Erythroblast (primary cell): ENCODE data around the gene KRTAP3-1.
"Not testable (repeated sequence)": the region's sequence is repeated elsewhere in the genome, so short reads cannot be mapped to it uniquely, and the experiment has no call there.

Source experiments
- DNase-seq, 2 experiments: peaks; one replicate each; lab custom pipeline; 2025; lab: John Stamatoyannopoulos, UW
- GATA1 ChIP-seq: IDR thresholded peaks from 2 replicates; pipeline ENCODE4 v1.6.1; 2011; ENCODE audit warnings: low read depth, mild to moderate bottlenecking, control low read depth, low read length, moderate library complexity
- POLR2A ChIP-seq: IDR thresholded peaks from 2 replicates; pipeline ENCODE4 v1.6.1; 2011; ENCODE audit warnings: mild to moderate bottlenecking, low read length

The KRTAP3-1 gene

DNA sequence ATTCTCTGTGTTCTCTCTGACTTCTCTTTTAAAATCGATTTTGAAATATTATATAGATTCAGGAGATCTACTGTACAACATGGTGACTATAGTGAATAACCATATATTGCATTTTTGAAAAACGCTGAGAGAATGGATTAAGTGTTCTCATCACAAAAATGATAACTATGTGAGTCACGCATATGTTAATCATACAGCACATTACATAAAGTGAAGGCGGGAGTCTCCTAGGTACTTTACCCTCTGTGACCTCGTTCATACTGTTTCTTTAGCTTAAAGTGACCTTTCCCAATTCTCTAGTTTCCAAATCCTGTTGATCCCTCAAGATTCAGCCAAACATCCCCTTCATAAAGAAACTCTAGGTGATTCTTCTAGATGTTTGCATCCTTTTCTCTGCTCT lies 6.1 kb downstream of the KRTAP3-1 start:
- TF ChIP-seq GATA1 (no peak), POLR2A (no peak)
- DNase-seq: no peak

DNA sequence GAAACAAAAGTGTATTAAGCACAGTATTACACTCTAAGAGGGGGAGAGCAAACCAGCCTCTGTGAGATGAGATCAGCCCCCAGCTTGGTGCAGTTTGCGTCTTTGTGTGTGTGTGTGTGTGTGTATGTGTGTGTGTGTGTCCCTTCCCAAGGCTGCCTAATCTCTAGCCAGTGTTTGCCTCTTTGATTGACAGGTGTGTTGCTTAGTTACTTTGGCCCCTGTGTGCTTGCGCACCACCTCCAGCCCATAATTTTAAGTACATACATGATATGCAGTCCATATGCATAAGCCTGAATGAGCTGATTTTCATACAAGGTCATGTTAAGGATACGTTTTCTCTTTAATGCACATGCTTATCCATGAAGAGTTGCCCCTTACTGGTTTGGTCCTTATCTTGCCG lies 7.1 kb downstream of the KRTAP3-1 start:
- no peak for TF ChIP-seq GATA1
- no peak for TF ChIP-seq POLR2A

DNA sequence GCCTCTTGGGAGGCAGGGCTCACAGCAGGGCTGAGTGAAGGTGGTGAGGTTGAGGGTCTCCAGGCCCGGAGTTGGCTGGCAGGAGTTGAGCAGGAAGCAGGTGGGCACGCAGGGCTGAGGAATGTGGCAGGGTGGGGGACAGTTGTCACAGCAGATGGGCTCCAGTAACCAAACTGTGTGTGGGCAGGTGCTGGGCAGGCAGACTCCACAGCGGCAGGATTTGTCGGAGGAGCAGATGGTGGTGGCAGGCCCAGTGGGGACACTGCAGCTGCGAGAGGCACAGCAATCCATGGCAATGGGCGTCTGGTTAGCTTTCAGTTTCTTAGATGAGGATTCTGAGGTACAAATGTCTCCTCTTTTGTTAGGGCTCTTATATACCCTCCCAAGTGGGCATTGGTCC lies 9.4 kb downstream of the KRTAP3-1 start, which contains the start of gene KRTAP3-2:
Gene KRTAP3-2, minus strand, starts transcription at position 344 of the 400 bp plus-strand sequence. Its CDS starts 53 bp downstream, at position 291.
- not testable (repeated sequence) for DNase-seq

More for the DNA sequence above, 7.1 kb downstream of the KRTAP3-1 start:
- DNase-seq: no peak

DNA sequence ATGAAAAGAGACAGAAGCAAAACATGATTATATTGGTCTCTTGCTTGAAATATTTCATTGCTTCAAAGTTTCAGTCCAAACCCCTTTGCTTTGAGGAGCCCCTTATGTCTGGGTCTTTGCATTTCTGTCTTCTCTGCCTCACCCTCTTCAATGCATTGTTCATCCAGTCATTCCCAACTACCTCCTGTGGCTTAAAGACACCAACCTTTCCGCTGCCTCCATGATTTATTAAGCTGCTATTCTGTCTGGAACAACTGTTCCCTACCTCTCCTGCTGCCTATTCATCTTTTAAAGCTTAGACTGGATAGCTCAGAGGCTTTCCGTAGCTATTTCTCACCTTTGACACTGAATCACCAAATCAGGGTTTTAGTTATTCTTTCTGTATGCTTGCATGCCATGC lies 11.6 kb downstream of the KRTAP3-1 start:
- no peak for DNase-seq
- TF ChIP-seq POLR2A (no peak), GATA1 (no peak)

DNA sequence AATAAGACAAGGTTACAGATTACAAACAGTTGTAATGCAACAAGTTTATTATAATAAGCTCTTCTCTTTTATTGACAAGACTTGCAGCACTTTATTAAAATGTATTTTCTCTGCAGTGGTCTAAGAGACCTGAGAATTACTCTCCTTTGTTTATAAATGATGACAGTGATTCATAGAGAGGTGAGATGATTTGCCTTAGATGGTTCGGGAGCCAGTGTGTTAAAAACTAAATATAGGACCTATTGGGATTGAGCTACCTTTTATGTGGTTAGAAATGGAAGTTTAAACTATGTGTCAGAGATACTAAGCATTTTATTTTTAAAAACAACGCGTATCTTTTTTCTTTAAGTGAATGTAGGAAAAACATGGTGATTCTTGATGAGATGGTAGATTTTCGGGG lies 12.1 kb downstream of the KRTAP3-1 start:
- TF ChIP-seq GATA1 (no peak), POLR2A (no peak)
- no peak for DNase-seq

DNA sequence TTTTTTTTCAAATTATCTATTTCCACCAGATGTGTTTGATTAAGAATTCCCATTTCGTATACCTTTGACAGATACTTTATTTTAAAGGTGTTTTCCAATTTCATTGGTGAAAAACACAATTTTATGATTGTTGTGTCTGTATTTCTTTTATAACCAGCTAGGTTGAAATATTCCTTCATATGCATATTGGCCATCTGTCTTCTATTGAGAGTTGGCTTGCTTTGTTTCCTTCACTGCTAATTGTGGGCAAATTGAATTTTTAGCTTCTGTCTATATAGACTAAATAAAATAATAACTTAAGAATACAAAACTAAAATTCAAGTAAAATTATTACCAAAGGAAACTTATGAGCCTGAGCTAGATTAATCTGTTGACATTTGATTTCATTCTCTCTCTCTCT lies 13.8 kb downstream of the KRTAP3-1 start:
- no peak for DNase-seq
- TF ChIP-seq GATA1 (no peak), POLR2A (no peak)

DNA sequence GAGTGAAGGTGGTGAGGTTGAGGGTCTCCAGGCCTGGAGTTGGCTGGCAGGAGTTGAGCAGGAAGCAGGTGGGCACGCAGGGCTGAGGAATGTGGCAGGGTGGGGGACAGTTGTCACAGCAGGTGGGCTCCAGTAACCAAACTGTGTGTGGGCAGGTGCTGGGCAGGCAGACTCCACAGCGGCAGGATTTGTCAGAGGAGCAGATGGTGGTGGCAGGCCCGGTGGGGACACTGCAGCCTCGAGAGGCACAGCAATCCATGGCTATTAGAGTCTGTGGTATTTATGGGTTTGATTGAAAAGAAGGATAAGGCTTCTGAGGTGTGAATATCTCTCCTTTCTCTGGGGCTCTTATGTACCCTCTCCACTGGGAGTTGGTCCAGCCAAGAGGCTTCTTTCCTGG lies 15.1 kb downstream of the KRTAP3-1 start, which contains the start of gene KRTAP3-3:
Gene KRTAP3-3, minus strand, starts transcription at position 326 of the 400 bp plus-strand sequence. Its CDS starts 67 bp downstream, at position 259.
- TF ChIP-seq POLR2A (no peak), GATA1 (no peak)
- DNase-seq: no peak

DNA sequence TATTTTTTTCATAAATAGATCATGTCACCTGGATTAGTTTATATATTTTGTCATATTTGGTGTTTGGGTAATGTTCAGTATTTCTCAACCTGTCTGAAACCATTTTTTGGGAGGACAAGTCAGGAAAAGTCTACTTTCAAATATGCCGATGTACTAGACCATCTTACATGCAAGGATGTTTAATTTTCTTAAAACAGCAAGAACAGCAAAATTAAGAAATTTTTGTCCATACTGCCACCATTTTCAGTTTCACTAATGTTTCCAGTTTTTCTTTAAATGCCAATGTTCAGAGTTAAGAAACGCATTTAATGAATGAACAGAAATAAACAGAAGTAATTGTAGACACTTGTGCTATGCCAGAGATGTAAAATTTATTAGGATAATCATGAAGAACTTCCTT lies 15.8 kb downstream of the KRTAP3-1 start:
- DNase-seq: no peak
- TF ChIP-seq GATA1 (no peak), POLR2A (no peak)

DNA sequence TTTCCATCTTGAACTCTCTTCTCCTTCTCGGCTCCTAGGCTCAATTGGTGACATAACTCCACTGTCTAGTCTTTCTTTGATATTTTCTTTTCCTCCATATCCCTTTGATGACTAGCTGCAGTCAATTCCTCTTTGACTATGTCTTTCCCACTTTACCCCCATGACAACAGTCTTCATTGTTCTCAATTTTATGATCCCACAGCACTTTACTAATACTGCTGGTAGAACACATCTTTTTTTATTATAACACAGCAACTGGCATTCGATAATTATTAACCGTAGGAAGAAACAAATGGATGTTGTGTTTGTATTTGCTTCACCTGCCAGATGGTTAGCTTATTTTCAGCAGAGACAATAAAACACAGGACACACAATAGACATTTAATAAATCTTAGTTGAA lies 16.3 kb downstream of the KRTAP3-1 start:
- no peak for TF ChIP-seq GATA1
- TF ChIP-seq POLR2A: no peak
- no peak for DNase-seq

DNA sequence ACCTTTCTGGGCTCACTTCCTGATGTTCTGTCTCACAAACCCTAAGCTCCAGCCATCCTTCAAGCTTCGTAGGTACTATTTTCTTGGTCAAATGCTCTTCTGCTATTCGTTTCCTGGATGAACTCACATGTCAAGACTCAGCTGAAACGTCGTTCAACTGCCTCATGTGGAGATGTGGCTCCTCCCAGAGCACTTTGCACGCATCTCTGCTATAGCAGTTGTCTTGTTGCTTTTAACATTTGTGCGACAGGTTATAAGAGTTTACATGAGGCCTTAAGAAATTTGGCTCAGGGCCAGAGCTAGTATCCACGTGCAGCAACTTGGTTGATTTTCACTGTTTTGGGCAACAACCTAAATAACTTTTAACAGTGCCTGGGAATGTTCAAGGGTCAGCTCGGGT lies 22.0 kb downstream of the KRTAP3-1 start:
- no peak for DNase-seq
- TF ChIP-seq GATA1 (no peak), POLR2A (no peak)

DNA sequence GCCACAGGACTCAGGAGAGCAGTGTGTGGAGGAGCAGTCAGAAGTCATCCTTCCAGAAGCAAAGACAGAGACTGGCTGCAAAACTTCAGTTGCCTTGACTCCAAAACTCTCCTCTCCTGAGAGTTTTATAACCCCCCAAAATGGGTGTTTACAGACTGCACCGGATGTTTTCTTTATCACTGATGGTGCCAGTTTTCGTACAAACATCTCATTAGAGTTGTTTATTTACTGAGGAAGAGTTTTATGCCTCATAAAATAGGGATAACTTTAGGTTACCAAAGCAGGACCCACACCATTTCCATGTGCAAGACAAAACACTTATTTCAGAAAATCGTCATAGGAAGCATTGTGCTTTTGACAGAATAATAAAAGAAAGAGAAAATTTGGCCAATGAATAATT lies 24.7 kb downstream of the KRTAP3-1 start, which contains the start of gene KRT40:
Gene KRT40, minus strand, starts transcription at position 101 of the 400 bp plus-strand sequence. Its CDS starts 53 bp downstream, at position 48.
- no peak for TF ChIP-seq GATA1
- TF ChIP-seq POLR2A: no peak
- DNase-seq: no peak

DNA sequence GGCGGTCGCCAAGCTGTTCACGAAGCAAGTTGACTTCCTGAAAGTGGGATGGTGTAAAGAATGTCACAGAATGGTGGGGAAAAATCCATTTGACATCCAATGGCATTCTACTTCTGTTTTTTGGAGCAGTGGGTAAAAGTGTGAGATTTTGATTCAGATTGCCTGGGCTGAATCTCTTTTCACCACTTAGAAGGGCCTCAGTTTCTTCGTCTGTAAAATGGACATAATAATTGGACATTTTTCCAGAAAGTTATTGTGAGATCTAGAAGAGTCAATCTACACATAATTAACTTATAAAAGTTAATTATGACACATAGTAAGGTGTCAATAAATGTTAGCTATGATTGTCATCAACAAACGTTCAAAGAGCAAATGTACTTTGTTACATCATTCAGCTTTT lies 27.8 kb downstream of the KRTAP3-1 start:
- no peak for DNase-seq
- TF ChIP-seq POLR2A (no peak), GATA1 (no peak)

DNA sequence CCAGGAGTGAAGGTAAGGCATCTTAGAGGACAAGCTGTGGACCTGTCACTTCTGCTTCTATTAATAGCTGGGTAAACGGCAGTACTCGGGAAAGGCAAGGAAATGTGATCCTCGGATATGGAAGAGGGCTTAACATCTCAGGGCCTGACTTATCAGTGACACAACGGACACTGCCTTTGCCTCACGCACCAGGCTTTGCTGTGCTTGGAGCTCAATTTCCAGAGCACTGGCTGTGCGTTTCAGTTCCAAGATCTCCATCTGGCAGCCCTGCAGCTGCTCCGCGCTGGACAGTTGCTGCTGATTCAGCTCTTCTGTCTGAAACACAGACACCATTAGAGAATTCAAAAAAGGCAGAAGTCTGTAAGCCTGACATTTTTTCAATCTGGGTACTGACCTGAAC lies 28.3 kb downstream of the KRTAP3-1 start:
- TF ChIP-seq GATA1 (no peak), POLR2A (no peak)
- DNase-seq: no peak

DNA sequence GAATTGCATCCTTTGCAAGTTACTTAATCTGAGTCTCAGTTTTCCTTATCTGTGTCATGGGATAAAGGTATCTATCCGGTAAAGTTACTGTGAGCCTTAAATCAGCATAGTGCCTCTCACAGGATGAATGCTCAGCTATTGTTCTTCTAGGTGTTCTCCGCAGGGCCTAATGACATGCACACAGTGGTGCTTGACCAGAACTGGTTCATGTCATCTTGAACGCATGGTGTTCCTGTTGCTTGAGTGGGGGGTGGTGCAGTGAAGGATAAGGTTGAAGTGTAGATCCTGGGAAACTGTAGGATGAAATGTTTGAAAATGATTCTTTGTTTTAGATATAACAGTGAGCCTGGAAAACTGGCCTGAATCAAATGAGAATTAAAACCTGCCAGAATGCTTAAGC lies 28.8 kb downstream of the KRTAP3-1 start:
- TF ChIP-seq POLR2A (no peak), GATA1 (no peak)
- DNase-seq: no peak

DNA sequence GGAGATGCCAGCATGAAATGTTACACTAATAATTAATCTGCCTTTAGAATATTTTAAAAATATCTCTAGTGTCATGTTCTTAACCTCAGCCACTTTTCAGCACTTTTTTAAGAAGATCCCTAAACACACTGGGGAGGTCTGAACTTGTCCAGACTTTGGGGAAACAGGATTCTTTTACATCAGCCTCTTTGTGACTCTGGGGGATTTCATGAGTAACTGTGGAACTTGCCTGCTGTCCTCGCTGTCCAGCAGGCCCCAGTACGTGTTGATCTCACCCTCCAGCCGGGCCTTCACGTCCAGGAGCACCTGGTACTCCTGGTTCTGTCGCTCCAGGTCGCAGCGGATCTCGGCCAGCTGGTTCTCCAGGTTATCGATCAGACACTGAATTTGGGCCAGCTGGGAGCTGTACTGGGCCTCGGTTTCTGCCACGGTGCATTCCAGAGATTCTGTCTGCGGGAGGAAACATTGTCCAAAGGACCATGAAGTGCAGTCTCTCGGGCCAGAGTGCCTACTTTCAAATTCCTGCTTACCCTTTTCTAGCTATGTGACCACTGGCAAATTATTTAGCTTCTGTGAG lies 30.3 kb downstream of the KRTAP3-1 start:
- no peak for DNase-seq
- TF ChIP-seq POLR2A (no peak), GATA1 (no peak)
